Left hindlimb (tissue), 1 donor: ENCODE results near the gene RHEBL1.
A peak's percentile ranks its signal among the peaks of the same experiment; 100 is the strongest.

ENCODE experiments used
- DNase-seq: peaks from one replicate; pipeline ENCODE4 v3.0.0-alpha.2; 2018

The RHEBL1 gene

GRCh38 chr12:49018261-49019119, 51.3 kb downstream of the RHEBL1 start, which contains the start of gene PRKAG1:
TSS of gene PRKAG1 (minus strand) at chr12:49018776. CDS start at chr12:49018740, 36 bp downstream.
- peak; percentile 99 for DNase-seq

- DNase-seq, result no peak
Measured at GRCh38 chr12:49017891-49018260, 51.9 kb downstream of the RHEBL1 start.

GRCh38 chr12:49015196-49015595, 54.6 kb downstream of the RHEBL1 start:
- no peak for DNase-seq
